ENCODE data around the gene NFIA. TPM values are rescaled to one million over a fixed set of nuclear protein-coding genes. Genes with fewer than 3 reads are reported as not detected.

The NFIA gene
- 41.5 TPM for total RNA-seq

DNA sequence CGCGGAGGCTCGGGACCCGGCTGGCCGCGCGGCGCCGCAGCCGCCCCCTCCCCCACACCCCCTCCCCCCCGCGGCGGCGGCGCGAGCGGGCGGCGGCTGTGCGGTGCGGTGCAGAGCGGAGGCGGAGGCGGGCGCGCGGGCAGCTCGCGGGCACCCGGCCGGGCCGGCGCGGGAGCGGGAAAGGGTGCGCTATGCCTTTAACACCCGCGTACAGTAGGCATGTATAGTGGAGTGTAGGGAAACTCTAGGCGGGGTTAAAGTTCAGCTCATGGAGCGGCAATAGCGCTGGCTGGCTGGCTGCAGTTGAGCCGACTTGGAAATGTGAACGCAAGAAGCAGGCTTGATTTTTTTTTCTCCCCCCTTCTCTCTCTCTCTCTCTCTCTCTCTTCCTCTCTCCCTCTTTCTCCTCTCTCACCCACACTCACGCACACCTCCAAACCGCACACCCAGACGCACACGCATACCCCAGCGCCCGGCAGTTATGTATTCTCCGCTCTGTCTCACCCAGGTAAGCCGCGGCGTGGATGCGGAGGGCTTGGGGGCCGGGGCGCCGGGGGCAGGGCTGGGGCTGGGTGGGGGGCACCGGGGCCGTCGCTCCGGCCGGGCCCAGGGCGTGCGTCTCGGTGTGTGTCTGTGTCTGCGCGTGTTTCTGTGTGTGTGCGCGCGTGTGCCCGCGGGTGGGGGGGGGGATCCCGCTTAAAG, at the start of gene NFIA:
TSS of gene NFIA (plus strand) at position 251 of the 702 bp plus-strand sequence.
- no peak for DNase-seq

DNA sequence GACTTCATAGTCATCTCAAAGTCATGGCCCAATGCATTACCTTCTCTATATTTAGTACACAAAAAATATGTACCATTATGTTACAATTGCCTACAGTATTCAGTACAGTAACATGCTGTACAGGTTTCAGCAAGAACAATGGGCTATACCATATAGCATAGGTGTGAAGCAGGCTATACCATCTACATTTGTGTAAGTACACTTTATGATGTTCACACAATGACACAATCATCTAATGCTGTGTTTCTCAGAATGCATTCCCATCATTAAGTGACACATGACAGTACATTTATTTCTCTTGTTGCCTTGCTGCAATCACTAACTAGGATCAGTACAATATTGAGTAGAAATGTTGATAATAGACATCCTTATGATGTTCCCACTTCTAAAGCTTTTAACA, 46.5 kb upstream of the NFIA start:
- DNase-seq, result no peak

DNA sequence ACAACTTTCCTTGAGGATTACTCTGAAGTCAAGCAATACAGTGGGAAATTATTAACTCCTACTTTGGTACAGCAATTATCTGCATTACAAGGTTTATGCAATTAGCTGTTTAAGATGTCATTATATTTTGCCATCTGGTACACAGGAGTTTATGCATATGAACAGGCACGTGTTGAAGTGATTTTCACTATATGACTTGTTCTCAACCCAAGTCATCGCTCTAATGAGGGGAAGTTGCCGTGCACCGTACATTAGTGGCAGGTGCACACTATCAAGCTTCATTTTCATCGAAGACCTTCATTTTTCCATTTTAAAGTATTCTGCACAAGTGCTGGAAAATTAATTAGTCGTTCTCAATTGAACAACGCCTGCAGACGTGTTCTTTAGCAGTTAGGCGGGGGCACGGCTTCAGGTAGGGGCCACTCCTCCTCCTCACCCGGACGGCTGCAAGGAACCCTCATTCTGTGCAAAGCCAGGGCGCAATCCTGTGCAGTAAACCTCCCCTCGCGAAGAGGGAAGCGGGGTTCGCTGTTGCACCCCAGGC, 39.8 kb upstream of the NFIA start:
- DNase-seq, result no peak

DNA sequence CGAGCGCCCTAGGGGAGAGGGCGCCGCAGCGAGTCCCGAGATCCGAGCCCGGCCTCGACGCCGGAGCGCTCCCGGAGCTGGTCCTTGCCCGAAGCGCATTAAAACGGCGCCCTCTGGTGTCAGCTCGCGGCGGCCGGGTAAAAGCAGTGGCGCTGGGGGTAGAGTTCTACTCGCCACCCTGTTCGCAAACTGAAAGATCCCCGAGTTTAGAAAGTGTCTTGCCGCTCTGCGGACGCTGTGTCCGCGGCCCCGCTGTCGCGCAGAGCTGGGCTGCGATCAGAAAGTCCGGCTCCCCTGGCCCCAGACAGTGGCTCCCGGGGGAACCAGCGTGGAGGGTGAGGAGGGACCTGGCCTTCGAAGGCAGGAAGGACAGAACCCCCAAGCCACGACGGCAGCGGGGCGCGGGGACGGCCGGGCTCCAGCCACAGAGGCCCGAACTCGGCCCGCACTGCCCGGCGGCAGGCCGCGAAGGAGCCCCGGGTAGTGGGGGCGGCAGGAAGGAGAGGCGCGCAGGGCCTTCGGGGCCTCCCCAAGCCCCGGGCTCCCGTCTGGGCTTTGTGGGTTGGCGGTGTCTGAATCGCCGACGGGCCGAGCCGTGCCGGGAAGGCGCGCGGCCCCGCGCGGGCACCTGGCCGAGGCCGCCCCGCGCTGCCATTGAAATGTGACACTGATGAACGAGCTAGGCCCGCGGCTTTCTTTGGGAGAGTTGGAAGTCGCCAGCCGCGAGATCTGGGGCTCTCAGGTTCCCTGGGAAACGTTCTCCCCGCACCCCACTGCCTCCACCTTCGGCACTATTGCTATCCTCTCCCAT, 39.1 kb upstream of the NFIA start:
- peak; percentile 51 for DNase-seq

DNA sequence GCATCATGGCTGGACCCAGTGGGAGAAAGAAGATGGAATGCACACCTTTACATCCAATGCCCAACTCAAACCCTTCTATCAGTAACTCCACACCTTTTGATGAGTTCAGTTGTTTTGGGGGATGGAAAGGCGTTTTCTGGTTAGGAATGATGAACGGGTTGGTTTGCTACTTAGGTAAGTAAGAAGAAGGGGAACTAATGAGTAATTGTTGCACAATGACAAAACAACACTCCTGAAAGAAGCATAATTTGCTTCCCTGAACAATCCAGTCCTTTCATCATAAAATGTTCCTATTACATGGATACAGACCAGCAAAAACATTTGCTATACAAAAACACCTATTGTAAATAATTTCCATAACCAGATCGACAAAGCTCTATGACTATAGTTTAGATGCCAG, 35.9 kb upstream of the NFIA start:
- DNase-seq, result no peak

DNA sequence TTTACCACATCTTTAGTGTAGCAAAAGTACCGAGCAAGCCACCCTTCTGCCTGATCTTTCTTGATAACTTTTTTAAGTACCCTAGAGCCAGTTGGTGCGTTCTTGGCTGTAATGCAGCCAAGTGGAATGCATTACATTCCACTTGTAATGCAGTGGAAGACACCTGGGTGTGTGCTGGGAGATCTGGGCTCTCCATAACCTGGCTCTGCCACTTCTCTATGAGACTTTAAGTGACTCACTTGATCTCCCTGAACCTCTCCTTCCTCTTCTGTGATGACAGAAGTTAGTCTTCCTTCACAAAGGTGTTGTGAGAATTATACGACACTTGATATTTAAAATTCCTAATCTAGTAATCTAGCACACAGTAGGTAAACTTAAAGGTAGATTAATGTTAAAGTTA, 35.3 kb upstream of the NFIA start:
- no peak for DNase-seq

DNA sequence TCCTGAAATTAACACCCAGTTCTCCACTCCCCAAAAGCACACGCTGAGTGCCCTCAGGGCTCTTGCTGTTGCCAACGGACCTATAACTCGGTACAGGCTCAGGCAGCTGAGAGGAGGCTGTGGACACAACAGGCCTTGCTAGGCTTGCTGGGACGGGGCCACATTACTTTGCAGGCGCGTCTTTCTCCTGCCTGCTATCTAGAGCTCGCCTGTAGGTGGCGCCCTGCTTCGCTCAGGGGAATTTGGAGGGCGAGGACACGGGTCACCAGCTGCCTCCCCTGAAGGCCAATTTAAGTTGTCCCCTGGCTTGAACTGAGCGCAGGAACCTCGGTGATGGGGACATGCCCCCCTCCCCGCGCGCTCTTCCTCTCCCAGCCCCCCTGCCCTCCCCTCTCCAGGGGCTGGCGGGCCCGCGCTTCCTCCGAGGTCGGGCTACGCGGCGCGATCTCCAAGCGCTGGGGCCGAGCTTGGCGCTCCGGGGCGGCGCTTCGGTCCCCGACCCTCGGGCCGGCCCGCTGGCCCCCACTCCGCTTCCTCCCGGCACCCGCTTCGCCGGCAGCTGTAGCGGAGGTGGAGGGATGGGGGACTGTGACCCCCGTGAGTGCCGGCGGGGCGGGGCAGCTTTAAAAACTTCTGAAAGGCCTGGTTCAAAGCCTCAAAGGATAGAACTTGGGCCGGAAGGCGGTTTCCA, 32.4 kb upstream of the NFIA start:
- DNase-seq, result peak; percentile 88

DNA sequence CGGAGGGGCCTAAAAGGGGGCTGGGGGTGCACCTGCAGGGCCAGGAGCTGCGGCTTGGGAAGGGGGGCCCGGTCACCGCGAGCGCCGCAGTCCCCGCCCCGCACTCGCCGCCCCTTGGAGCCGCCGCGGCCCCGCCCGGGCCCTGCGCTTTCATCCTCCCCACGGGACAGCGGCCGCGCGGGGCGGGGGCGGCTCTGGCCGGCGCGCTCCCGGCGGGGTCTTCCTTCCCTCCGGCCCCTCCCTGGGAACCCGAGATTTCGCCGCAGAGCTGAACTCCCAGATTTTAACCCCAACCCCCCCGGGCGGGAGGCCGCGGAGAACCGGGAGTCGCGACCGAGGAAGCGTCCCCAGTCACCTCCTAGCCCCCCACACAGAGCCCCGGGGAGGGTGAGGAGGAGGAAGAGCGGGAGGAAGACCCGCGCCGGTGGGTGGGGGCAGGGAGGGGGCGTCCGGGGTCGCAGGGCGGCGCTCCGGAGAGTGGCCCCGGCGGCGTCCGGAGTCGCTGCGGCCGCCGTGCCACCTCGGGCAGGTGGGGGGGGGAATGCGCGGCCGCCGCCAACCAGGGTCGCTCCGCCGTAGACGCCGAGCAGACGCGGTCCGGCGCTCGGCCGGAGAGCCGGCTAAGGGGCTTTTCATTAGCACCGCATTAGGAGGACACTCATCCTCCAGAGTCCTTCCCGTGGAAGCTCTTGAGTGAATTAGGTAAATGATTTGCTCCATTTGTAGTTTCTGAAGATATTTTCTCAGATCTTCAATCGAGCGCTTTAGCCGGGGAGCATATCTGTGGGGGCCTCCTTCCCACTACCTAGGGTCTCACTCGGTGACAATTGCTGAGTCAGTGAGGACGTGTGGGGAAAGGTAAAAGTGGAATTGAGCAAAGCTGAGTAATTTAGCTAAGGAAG, 31.6 kb upstream of the NFIA start:
- no peak for DNase-seq

DNA sequence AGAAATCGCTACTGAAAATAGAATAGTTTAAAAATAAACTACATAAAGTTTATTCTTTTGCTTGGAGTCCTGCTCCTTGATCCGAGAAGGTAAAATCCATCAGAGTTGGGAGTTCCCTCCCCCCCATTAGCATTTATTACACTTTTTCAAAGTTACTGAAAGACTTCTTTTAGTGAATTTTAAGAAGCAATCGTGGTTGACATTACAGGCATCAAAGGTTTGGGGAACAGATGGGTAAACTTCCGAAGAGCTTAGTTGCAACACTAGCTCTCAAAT, 31.0 kb upstream of the NFIA start:
- DNase-seq, result no peak

DNA sequence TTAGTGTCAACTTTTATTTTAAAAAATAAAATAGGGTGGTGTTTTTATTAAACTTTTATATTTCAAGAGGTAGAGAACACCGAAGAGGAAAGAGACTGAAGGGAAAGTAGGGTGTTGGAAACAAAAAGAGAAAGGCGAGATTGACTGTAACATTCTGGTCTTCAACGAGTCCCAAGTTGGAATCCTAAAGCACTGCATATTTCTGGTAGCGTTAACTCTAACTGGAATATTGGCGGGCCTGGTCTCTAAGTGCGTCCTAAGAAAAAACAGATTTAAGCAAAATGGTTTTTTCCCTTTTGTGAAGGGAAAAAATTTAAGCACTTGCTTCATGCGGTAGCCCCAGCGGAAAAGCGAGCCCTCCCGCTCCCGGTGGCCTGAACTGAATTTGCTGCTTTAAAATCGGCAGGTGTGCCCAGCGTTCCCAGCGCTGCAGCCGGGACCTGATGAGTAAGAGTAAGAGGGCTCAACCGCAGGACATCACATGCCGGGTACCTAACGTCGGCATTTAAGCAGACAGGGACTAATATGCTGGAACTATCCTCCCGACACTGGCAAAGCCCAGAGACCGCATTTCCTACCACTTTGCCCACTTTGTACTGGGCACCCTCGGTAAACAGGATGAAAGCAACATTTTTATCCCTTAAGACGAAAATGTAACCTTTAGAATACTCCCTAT, 30.5 kb upstream of the NFIA start:
- no peak for DNase-seq

DNA sequence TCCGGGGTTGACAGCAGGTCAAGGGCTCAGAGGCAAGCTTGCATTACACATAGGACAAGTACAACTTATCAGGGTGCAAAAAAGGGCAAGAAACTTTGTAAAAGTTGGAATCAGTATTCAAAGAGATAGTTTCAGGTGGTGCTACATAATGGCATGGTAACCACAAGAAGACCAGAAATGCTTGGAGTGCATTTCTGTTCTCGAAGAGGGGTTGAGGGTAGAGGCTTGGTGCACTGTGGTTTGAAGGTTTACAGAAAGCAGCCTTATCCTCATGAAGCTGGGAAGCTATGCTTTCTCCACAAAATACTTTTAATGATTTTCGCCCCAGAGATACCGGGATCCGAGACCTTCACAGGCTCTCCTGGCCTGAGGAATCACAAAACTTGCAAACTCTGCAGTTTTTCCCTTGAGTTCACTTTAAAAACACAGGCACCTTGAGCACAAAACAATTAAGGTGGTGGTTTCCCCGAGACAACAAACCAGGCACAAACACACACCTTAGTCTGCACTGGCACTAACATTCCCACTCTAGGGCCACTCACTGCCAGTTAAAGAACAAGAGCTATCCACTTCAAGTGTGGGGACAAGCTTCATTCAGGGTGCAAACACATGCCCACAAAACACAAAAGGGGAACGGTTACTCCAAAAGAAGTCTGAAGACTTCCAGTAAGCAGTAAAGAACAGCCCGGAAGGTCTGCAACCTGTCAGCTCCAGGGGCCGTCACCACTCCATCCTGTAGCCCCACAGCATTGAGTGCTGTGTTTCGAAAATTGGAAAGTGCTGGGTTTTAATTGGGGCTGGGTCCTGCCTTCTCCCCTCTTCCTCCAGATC, 29.8 kb upstream of the NFIA start:
- DNase-seq, result no peak

DNA sequence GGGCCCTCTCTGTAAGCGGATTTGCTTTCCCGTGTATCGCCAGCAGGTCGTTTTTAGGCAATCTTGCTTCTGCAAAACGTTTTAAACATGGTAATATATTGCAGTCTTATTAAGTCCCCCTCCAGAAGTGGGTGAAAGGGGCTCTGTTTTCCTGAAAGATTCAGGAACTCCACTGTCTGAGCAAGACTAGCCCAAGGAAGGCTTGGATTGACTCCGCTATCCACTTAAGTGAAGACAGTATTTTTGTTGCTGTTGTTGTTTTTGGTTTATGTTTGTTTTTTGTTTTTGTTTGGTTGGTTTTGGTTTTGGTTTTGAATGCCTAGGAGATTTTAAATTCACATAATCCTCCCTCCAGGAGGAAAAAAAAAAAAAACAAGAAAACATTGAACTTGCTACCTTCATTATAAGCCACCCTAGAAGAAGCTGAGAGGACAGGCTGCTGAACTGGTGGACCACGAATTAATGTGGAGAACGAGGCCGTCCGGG, 29.1 kb upstream of the NFIA start:
- DNase-seq, result no peak

DNA sequence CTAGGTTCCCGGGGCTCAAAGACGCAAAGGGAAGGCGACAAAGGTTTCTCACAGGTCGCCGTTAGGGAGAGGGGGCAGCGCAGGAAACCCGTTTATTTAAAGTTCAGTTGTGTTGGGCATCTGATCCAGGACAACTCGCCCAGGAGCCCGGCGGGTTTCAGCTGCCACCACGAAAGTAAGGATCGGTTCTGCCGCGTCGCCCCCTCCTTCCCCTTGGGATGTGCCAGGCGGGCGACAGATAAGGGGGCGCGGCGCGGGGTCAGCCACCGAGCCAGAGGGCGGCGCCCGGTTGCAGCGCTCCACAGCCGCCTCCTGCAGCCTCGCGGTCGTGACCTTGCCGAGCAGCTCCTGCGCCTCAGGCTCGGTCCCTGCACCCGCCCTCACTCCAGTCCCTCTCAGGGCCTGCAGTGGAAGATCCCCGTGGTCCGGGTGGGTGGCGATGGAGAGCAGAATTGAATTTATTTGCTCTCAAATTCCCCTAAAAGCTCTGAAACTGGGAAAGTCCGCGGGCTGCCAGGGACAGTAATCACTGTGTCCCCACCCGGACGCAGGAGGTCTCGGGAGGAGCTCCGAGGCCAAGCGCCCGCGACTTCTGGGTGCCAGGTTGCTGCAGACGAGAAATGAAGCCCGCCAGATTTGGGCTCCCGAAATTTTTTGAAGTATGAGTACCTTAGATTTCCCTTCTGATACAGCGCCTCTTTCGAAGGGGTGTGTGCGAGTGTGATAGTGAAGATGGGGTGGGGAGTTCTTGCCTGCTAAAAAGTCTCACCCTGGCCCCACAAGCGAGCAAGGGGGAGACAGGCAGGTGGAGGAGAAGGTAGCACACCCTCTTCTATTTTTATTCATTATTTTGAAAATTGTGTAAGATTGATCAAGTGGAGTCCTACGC, 28.4 kb upstream of the NFIA start:
- no peak for DNase-seq

DNA sequence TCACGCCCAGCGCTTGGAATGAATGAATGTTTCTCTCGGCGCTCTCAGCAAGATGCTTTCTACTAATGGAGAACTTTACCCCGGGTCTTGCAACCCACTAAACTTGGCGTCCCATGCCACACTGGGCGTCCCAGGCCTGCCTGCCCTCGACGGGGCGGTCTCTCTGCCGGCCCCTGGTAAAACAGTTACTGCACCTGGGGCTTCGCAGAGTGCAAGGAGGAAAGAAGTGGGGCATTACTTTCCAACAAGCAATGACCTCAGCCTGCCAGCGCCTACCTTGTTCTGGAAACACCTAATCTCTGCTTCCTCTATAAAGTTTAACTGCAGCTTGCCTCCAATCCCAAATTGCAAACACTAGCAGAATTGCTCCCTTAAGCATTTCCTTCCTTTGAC, 27.8 kb upstream of the NFIA start:
- no peak for DNase-seq

DNA sequence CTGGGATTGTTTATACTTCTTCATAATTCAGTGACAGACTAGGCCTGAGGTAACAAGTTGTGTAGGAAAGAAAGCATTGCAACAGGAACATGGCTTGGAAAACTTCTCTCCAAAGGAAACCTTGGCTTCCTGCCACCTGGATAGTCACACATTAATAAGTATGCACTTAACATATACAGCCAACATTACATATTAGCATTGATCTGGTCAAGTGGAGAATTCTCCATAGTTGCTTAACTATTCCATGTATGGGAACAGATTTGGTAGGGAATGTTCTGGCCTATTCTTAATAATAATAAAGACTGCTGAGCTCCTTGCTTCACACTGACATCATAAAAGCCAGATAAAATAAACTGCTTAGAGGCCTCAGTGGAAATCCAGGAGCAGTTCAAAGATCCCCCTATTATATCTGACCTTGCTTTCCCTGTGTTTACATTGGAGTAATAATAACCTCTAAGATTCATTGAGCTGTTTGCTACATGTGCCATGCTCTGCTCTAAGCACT, 27.2 kb upstream of the NFIA start:
- DNase-seq, result no peak

DNA sequence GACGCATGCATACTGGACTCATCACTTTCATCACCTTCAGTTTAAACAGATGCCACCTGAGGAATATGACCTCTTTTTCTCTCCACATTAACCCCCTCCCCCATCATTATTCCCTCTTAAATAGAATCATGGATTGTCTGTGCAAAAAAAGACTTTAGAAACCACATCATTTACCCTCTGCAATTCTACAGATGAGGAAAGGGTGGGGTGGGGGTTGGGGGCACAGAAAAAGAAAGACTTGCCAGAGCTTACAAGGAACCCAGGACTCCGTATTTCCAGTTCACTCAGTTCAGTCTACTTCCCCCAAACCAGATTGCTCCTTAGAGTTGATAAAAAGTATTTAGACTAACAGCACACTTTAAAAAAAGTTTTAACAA, 26.2 kb upstream of the NFIA start:
- no peak for DNase-seq

DNA sequence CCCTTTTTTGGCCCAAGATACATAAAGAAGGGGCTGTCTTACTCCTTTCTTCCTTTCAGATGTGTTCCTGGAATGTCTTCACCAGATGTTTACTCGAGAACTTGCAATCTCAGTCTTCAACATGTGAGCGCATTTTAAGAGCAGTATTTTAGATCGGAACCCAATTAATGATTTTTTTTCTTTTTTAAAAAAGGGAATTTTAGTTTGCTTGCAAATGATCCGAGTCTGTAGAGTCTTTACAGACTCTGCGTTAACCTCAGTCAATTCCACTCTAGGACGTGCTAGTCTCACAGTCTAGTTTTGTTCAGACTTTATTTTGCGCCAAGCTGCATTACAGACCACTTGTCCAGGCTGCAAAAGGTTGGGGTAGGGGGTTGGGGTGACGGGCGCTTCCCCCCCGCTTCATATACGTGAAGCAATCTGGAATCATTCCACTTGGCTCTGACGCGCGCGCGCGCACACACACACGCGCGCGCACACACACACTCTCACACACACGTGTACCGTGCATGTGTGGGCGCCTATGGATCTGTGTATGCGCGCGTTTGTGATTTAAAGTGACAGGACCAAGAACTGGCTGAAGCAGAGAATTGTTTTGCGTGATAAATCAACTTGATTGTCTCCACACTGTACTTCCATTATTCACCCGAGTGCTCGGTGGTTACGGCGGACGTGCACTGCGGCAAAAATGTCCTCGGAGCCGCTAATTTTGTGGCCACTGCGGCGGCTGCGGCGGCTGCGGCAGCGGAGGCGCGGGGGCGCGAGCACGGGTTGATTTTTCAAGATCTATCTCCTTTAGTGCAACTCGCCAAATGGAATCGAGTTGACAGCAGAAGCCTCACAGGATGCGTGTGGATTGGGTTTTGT, 25.6 kb upstream of the NFIA start:
- DNase-seq, result peak; percentile 57

DNA sequence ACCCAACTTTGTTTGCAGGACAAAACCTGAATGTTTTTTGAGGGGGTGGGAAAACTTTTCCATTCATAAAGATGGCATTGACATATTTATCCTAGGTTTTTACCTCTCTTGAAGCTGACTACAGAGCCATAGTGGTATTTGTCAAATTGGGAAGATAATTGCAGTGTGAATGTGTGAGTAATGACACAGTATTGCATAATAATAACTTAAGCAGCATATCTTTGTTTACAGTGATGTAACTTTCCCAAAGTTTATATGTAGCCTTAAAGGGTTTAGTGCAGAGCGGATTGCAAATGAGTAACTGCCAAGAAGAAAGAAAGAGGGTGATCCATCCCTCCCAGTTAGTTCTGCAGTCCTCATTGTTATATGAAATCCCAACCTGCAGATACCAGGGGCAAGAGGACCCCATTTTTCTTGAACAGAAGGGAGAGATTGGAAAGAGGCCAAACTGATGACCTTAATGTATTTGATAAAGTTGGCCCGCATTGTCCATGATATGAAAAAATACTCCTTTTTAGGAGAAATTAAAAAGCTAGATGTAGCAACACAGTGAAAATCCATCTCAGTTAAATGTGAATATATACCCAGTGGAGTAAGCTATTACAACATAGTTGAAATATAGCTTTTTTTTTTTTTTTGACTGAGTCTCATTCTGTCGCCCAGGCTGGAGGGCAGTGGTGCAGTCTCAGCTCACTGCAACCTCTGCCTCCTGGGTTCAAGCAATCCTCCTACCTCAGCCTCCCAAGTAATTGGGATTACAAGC, 23.7 kb upstream of the NFIA start:
- DNase-seq, result no peak

Measured in occipital lobe (tissue), 2 donors.